Keratinocyte (primary cell): ENCODE data around the gene TOR1B. TPM values are rescaled to one million over a fixed set of nuclear protein-coding genes. Genes with fewer than 3 reads are reported as not detected.
"Not testable (repeated sequence)": the region's sequence is repeated elsewhere in the genome, so short reads cannot be mapped to it uniquely, and the experiment has no call there.

Experiments used
- DNase-seq: peaks from one replicate; pipeline ENCODE4 v3.0.0-alpha.2; 2011; ENCODE audit warnings: low read depth, missing footprints, low spot score
- FAIRE-seq: peaks from 2 replicates; lab custom pipeline; 2011; peaks lifted over from hg19 to GRCh38; lab: Jason Lieb, UNC
- H2AFZ ChIP-seq: 2 replicates; pipeline ENCODE4 v1.6.0; 2012; ENCODE audit warnings: low read length, control low read depth, inconsistent platforms; ENCODE audit not compliant: control insufficient read depth
- H3K27ac ChIP-seq: 2 replicates; pipeline ENCODE4 v1.5.1; 2011; ENCODE audit warnings: low read length; ENCODE audit not compliant: control insufficient read depth, insufficient read depth
- H3K27me3 ChIP-seq: 3 replicates; pipeline ENCODE4 v1.6.0; 2011; ENCODE audit warnings: low read length; ENCODE audit not compliant: control insufficient read depth, insufficient read depth; ENCODE audit errors: extremely low read depth
- H3K36me3 ChIP-seq, 2 experiments: 2 replicates in 1 of 2; 3 replicates in 1 of 2; pipeline ENCODE4 v1.5.1; 2011; ENCODE audit warnings: low read length in 2 of 2, mild to moderate bottlenecking in 1 of 2; ENCODE audit not compliant: control insufficient read depth in 2 of 2, insufficient read depth in 2 of 2; ENCODE audit errors: extremely low read depth in 1 of 2
- H3K4me1 ChIP-seq: 3 replicates; pipeline ENCODE4 v1.5.1; 2011; ENCODE audit warnings: low read length; ENCODE audit not compliant: control insufficient read depth, insufficient read depth; ENCODE audit errors: extremely low read depth
- H3K4me2 ChIP-seq: 3 replicates; pipeline ENCODE4 v1.6.0; 2011; ENCODE audit warnings: low read depth, low read length; ENCODE audit not compliant: control insufficient read depth, insufficient read depth; ENCODE audit errors: extremely low read depth
- H3K4me3 ChIP-seq, 3 experiments: fragments of 200-600 bp in 1 of 3; sonication (generic) in 1 of 3; 2 replicates in 2 of 3; 3 replicates in 1 of 3; pipeline ENCODE4 v1.5.1; 2011 to 2016; ENCODE audit warnings: low read length in 3 of 3, mild to moderate bottlenecking in 3 of 3, control low read depth in 2 of 3, inconsistent platforms in 1 of 3, low read depth in 1 of 3, mixed read lengths in 1 of 3, mixed run types in 1 of 3, moderate library complexity in 1 of 3; ENCODE audit not compliant: control insufficient read depth in 2 of 3, insufficient read depth in 2 of 3; ENCODE audit errors: extremely low read depth in 1 of 3
- H3K79me2 ChIP-seq: 2 replicates; pipeline ENCODE4 v1.6.0; 2012; ENCODE audit warnings: low read length; ENCODE audit not compliant: control insufficient read depth, insufficient read depth
- H3K9ac ChIP-seq: 3 replicates; pipeline ENCODE4 v1.6.0; 2011; ENCODE audit warnings: low read length; ENCODE audit not compliant: control insufficient read depth, insufficient read depth; ENCODE audit errors: extremely low read depth
- H3K9me1 ChIP-seq: 3 replicates; pipeline ENCODE4 v1.6.0; 2011; ENCODE audit warnings: low read length; ENCODE audit not compliant: control insufficient read depth, insufficient read depth; ENCODE audit errors: extremely low read depth
- H3K9me3 ChIP-seq: 2 replicates; pipeline ENCODE4 v1.5.1; 2012; ENCODE audit warnings: low read depth, low read length; ENCODE audit not compliant: control insufficient read depth
- H4K20me1 ChIP-seq: 3 replicates; pipeline ENCODE4 v1.6.0; 2011; ENCODE audit warnings: low read length; ENCODE audit not compliant: control insufficient read depth, insufficient read depth; ENCODE audit errors: extremely low read depth
- CTCF ChIP-seq, 3 experiments: IDR thresholded peaks in 1 of 3; conservative IDR thresholded peaks in 1 of 3; optimal IDR thresholded peaks in 1 of 3; 2 replicates in 2 of 3; 3 replicates in 1 of 3; pipeline versions ENCODE3 to v1.5.1; 2011; ENCODE audit warnings: low read length in 3 of 3, mild to moderate bottlenecking in 3 of 3, moderate library complexity in 2 of 3, control low read depth in 1 of 3, inconsistent platforms in 1 of 3; ENCODE audit not compliant: insufficient read depth in 2 of 3; ENCODE audit errors: extremely low read depth in 1 of 3
- EZH2 ChIP-seq: IDR thresholded peaks from one replicate; pipeline ENCODE4 v1.6.1; 2012; ENCODE audit warnings: inconsistent platforms, mild to moderate bottlenecking, low read length, moderate library complexity
- dilution Hi-C: fragments of 300-500 bp; cut with MboI; formaldehyde crosslinking; loops from one replicate; pipeline ENCODE4 v1.7.0; 2020; ENCODE audit warnings: low sequenced_read_pairs; ENCODE audit not compliant: extremely low pct_ligation_motif_present
- polyA plus RNA-seq, 5 experiments: library from polyadenylated mRNA; depleted of rRNA in 3 of 5; stranded (reverse) in 3 of 5; stranded (forward) in 1 of 5; unstranded in 1 of 5; fragments of >200 nt; gene quantifications; 1 replicate in 1 of 5; 2 replicates in 3 of 5; 3 replicates in 1 of 5; pipeline versions ENCODE4 v1.2.1 to v1.2.3, GENCODE V29; 2011 to 2012; ENCODE audit warnings: missing spikeins in 2 of 5, low read depth in 1 of 5, low replicate concordance in 1 of 5

TOR1B gene
- polyA plus RNA-seq, 1 donor (not counting 4 experiments of a cell fraction or from before 2014, with no cell fraction given), result 24.2 TPM

GRCh38 chr9:129774791-129775447, 28.1 kb upstream of the TOR1B start:
- peaks cover 28% of the 10 kb centered on the region for H3K4me1 ChIP-seq
- no peak overlapping the region for H3K4me2 ChIP-seq

GRCh38 chr9:129775448-129775798, 27.6 kb upstream of the TOR1B start:
- no peak overlapping the region for H2AFZ ChIP-seq
- no peaks in the 10 kb centered on the region for H3K9me3 ChIP-seq
- H3K79me2 ChIP-seq, result no peaks in the 10 kb centered on the region
- no peak overlapping the region for H3K9ac ChIP-seq
- no peak overlapping the region for H3K27ac ChIP-seq
- no peak for FAIRE-seq
- H3K27me3 ChIP-seq, result peaks cover 13% of the 10 kb centered on the region
- dilution Hi-C loops, result no loop called here
- no peaks in the 10 kb centered on the region for H3K9me1 ChIP-seq
- peaks cover 28% of the 10 kb centered on the region for H3K4me1 ChIP-seq
- no peaks in the 10 kb centered on the region for H3K36me3 ChIP-seq
- H4K20me1 ChIP-seq, result peaks cover 2% of the 10 kb centered on the region
- DNase-seq, result no peak
- H3K4me2 ChIP-seq, result no peak overlapping the region
- H3K4me3 ChIP-seq, result no peak overlapping the region
- TF ChIP-seq CTCF (optimal IDR thresholded peaks at IDR 0.05 in 1 of 3, IDR thresholded peaks at IDR 0.05 in 1 of 3, conservative IDR thresholded peaks at IDR 0.05 in 1 of 3; ENCODE audit: extremely low read depth in 1 of 3, insufficient read depth in 2 of 3, low read length in 3 of 3) (no peak), EZH2 (no peak)

More at GRCh38 chr9:129774791-129775447, 28.1 kb upstream of the TOR1B start:
- DNase-seq (no peak), FAIRE-seq (no peak)
- Histone ChIP-seq H4K20me1 (peaks cover 2% of the 10 kb centered on the region), H3K4me3 (no peak overlapping the region), H3K27ac (no peak overlapping the region), H3K27me3 (peaks cover 13% of the 10 kb centered on the region), H3K9me3 (no peaks in the 10 kb centered on the region), H2AFZ (no peak overlapping the region), H3K79me2 (no peaks in the 10 kb centered on the region), H3K36me3 (no peaks in the 10 kb centered on the region), H3K9ac (no peak overlapping the region), H3K9me1 (no peaks in the 10 kb centered on the region)
- dilution Hi-C loops, result no loop called here
- TF ChIP-seq EZH2 (no peak), CTCF (optimal IDR thresholded peaks at IDR 0.05 in 1 of 3, IDR thresholded peaks at IDR 0.05 in 1 of 3, conservative IDR thresholded peaks at IDR 0.05 in 1 of 3; ENCODE audit: extremely low read depth in 1 of 3, insufficient read depth in 2 of 3, low read length in 3 of 3) (no peak)

GRCh38 chr9:129776096-129776495, 26.9 kb upstream of the TOR1B start:
- H3K9me3 ChIP-seq, H3K79me2 ChIP-seq, H4K20me1 ChIP-seq, H2AFZ ChIP-seq, H3K9me1 ChIP-seq, H3K27ac ChIP-seq, H3K4me2 ChIP-seq, DNase-seq, H3K9ac ChIP-seq, H3K36me3 ChIP-seq, H3K27me3 ChIP-seq, H3K4me3 ChIP-seq, FAIRE-seq, dilution Hi-C loops: not testable (repeated sequence)
- peaks cover 28% of the 10 kb centered on the region for H3K4me1 ChIP-seq
